Panc1 (cell line): ENCODE data around the gene NEURL1B. TPM values are rescaled to one million over a fixed set of nuclear protein-coding genes. Genes with fewer than 3 reads are reported as not detected.

Source experiments
- ATAC-seq: fragments of 200-7000 bp; cut with Tn5 transposase; 2 replicates; pipeline ENCODE4 v1.9.1; 2020; ENCODE audit warnings: mild to moderate bottlenecking, moderate library complexity
- BruUV-seq: library from RNA; stranded (reverse); fragments of 400-500 nt; replicated peaks from 2 replicates; lab custom pipeline; 2021; lab: Mats Ljungman, UMichigan
- CTCF ChIA-PET: fragments of 300-600 bp; sonication (Branson Sonifier 250); formaldehyde crosslinking; loops from one replicate; lab custom pipeline; 2022; ENCODE audit warnings: antibody characterized with exemption; lab: Charles Lee
- POLR2A ChIA-PET: fragments of 300-600 bp; sonication (Branson Sonifier 250); formaldehyde crosslinking; loops from one replicate; lab custom pipeline; 2022; ENCODE audit warnings: antibody characterized with exemption; lab: Charles Lee
- DNase-seq: peaks from one replicate; pipeline ENCODE4 v3.0.0-alpha.2; 2010; ENCODE audit warnings: low read depth, low spot score
- H3K27ac ChIP-seq: 2 replicates; pipeline ENCODE4 v1.5.1; 2011; ENCODE audit warnings: mild to moderate bottlenecking, low read length, inconsistent platforms
- H3K27me3 ChIP-seq: fragments of 200-500 bp; sonication (Bioruptor generic); 2 replicates; pipeline ENCODE4 v1.6.0; 2014; ENCODE audit warnings: low read length, inconsistent platforms; ENCODE audit not compliant: control insufficient read depth, insufficient read depth
- H3K36me3 ChIP-seq: fragments of 200-500 bp; sonication (Bioruptor generic); 2 replicates; pipeline ENCODE4 v1.5.1; 2014; ENCODE audit warnings: inconsistent platforms, mild to moderate bottlenecking, low read length, moderate library complexity; ENCODE audit not compliant: control insufficient read depth, insufficient read depth
- H3K4me1 ChIP-seq: 2 replicates; pipeline ENCODE4 v1.5.1; 2011; ENCODE audit warnings: inconsistent platforms, mild to moderate bottlenecking, low read length, moderate library complexity; ENCODE audit not compliant: control insufficient read depth, insufficient read depth
- H3K4me3 ChIP-seq, 2 experiments: 2 replicates each; pipeline ENCODE4 v1.5.1; 2011 to 2012; ENCODE audit warnings: low read depth in 2 of 2, low read length in 2 of 2, mild to moderate bottlenecking in 2 of 2, inconsistent platforms in 1 of 2, moderate library complexity in 1 of 2
- H3K9me3 ChIP-seq: fragments of 200-500 bp; sonication (Bioruptor generic); 2 replicates; pipeline ENCODE4 v1.5.1; 2014; ENCODE audit warnings: low read depth, mild to moderate bottlenecking, inconsistent platforms, low read length, moderate library complexity; ENCODE audit not compliant: control insufficient read depth, insufficient read depth
- CTCF ChIP-seq: fragments of 450-650 bp; IDR thresholded peaks from 2 replicates; pipeline ENCODE4 v1.5.1; 2017; ENCODE audit warnings: mild to moderate bottlenecking
- POLR2AphosphoS5 ChIP-seq: IDR thresholded peaks from 2 replicates; pipeline ENCODE4 v1.6.1; 2012; ENCODE audit warnings: mild to moderate bottlenecking, low read depth, low read length, moderate library complexity
- SIN3A ChIP-seq: IDR thresholded peaks from 2 replicates; pipeline ENCODE4 v1.6.1; 2012; ENCODE audit warnings: low read depth, mild to moderate bottlenecking, low read length, moderate library complexity, borderline replicate concordance; ENCODE audit not compliant: insufficient read depth
- TCF7L2 ChIP-seq: IDR thresholded peaks from 2 replicates; pipeline ENCODE4 v1.6.1; 2011; ENCODE audit warnings: mild to moderate bottlenecking, low read depth, low read length, inconsistent platforms
- in situ Hi-C: cut with HindIII; loops from 2 replicates; pipeline ENCODE4 v1.10.0; 2016; ENCODE audit warnings: low sequenced_read_pairs, low pct_unique_long_range_greater_than_20kb
- intact Hi-C: fragments of 100-400 bp; cut with micrococcal nuclease; formaldehyde crosslinking; loops from one replicate; pipeline ENCODE4 v1.10.0; 2022; ENCODE audit not compliant: unreplicated experiment
- total RNA-seq: library from RNA; stranded (reverse); gene quantifications from one replicate; pipeline ENCODE4 v1.2.1, GENCODE V29; 2021; ENCODE audit not compliant: unreplicated experiment
- TF ChIP-seq, protein P1 (sequence below), 2 experiments: IDR thresholded peaks; 2 replicates each; pipeline ENCODE4 v1.6.1; 2011 to 2012; ENCODE audit warnings: low read depth in 2 of 2, control low read depth in 1 of 2, low read length in 1 of 2, mild to moderate bottlenecking in 1 of 2, moderate library complexity in 1 of 2; ENCODE audit not compliant: insufficient read depth in 1 of 2

Gene NEURL1B
- total RNA-seq, 1 experiment from 2014 or later: 5.3 TPM

- Histone ChIP-seq H3K4me1 (no peaks in the 10 kb centered on the region), H3K9me3 (no peaks in the 10 kb centered on the region), H3K4me3 (no peak overlapping the region), H3K36me3 (no peaks in the 10 kb centered on the region), H3K27ac (no peak overlapping the region), H3K27me3 (peaks cover 13% of the 10 kb centered on the region; the same call in 1 of the 2 replicates)
- ChIA-PET POLR2A (interaction anchor here (1.0 kb wide), 1 partner anchor 111 kb away, joined by 3 read pairs; no protein-coding TSS in a partner anchor), CTCF (no interaction called here)
- no TSS peak for BruUV-seq
- in situ Hi-C loops (no loop called here), intact Hi-C loops (no loop called here)
- no peak for DNase-seq
- no peak for TF ChIP-seq CTCF
- TF ChIP-seq POLR2AphosphoS5: no peak
- TF ChIP-seq, protein P1, sequence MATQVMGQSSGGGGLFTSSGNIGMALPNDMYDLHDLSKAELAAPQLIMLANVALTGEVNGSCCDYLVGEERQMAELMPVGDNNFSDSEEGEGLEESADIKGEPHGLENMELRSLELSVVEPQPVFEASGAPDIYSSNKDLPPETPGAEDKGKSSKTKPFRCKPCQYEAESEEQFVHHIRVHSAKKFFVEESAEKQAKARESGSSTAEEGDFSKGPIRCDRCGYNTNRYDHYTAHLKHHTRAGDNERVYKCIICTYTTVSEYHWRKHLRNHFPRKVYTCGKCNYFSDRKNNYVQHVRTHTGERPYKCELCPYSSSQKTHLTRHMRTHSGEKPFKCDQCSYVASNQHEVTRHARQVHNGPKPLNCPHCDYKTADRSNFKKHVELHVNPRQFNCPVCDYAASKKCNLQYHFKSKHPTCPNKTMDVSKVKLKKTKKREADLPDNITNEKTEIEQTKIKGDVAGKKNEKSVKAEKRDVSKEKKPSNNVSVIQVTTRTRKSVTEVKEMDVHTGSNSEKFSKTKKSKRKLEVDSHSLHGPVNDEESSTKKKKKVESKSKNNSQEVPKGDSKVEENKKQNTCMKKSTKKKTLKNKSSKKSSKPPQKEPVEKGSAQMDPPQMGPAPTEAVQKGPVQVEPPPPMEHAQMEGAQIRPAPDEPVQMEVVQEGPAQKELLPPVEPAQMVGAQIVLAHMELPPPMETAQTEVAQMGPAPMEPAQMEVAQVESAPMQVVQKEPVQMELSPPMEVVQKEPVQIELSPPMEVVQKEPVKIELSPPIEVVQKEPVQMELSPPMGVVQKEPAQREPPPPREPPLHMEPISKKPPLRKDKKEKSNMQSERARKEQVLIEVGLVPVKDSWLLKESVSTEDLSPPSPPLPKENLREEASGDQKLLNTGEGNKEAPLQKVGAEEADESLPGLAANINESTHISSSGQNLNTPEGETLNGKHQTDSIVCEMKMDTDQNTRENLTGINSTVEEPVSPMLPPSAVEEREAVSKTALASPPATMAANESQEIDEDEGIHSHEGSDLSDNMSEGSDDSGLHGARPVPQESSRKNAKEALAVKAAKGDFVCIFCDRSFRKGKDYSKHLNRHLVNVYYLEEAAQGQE (IDR thresholded peaks at IDR 0.05; ENCODE audit: insufficient read depth in 1 of 2, low read depth in 2 of 2, low read length in 1 of 2): no peak
- no peak for TF ChIP-seq SIN3A
- no peak for TF ChIP-seq TCF7L2
- ATAC-seq: no peak
Measured at GRCh38 chr5:172607213-172607793, 33.8 kb upstream of the NEURL1B start.

DNA sequence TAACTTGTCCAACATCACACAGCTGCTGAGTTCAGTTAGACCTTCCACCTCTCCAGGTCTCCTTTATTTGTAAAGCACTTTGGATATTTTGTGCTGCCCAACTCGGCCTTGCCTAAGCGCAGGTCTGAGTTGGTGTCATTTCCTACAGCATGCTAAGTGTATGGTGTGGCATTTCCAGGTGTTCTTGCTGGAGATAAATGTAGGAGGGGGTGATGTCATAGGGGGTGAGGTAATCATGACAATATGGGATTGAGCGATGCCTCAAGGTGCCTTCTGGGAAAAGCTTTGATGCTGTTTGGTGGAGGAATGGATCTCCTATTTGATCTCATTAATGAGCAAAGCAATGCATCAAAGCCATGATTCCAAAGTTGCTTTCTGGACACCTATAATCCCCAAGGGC, 32.3 kb upstream of the NEURL1B start:
- Histone ChIP-seq H3K36me3 (no peaks in the 10 kb centered on the region), H3K9me3 (no peaks in the 10 kb centered on the region), H3K4me3 (no peak overlapping the region), H3K27me3 (peaks cover 13% of the 10 kb centered on the region; the same call in 1 of the 2 replicates), H3K27ac (no peak overlapping the region), H3K4me1 (no peaks in the 10 kb centered on the region)
- CTCF ChIA-PET: no interaction called here
- TF ChIP-seq TCF7L2: no peak
- TF ChIP-seq, protein P1 (IDR thresholded peaks at IDR 0.05; ENCODE audit: insufficient read depth in 1 of 2, low read depth in 2 of 2, low read length in 1 of 2): no peak
- no peak for TF ChIP-seq SIN3A
- no peak for TF ChIP-seq POLR2AphosphoS5
- no peak for TF ChIP-seq CTCF
- no peak for ATAC-seq
- DNase-seq: no peak
- in situ Hi-C loops (no loop called here), intact Hi-C loops (no loop called here)
- no TSS peak for BruUV-seq
- POLR2A ChIA-PET: interaction anchor here (0.6 kb wide), 1 partner anchor 136 kb away, joined by 3 read pairs; no protein-coding TSS in a partner anchor
